Measurements from ENCODE around the gene PATL1. TPM values are rescaled to one million over a fixed set of nuclear protein-coding genes. Genes with fewer than 3 reads are reported as not detected.
"Not testable (repeated sequence)": the region's sequence is repeated elsewhere in the genome, so short reads cannot be mapped to it uniquely, and the experiment has no call there.

PATL1 gene
- total RNA-seq, 1 donor from 2014 or later: 17.3 TPM

- peaks cover 2% of the 10 kb centered on the region for H3K27me3 Mint-ChIP-seq (ENCODE audit: unreplicated experiment)
- H3K4me3 Mint-ChIP-seq (ENCODE audit: unreplicated experiment): no peak overlapping the region
These were observed 29.7 kb upstream of the PATL1 start for GRCh38 chr11:59698506-59698905.

DNA sequence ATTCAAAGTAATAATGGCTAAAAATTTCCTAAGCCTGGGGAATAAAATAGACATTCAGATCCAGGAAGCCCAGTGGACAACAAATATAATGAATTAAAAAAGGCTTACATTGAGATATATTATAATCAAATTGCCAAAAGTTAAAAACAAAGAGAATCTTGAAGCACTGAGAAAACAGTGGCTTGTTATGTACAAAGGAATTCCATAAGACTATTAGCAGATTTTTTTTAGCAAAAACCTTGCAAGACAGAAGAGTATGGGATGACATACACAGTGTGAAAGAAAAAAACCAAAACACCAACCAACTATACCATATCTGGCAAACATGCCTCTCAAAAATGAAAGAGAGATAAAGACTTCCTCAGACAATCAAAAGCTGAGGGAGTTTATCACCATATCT lies 24.1 kb upstream of the PATL1 start:
- no peak for DNase-seq
- TF ChIP-seq, protein P1, sequence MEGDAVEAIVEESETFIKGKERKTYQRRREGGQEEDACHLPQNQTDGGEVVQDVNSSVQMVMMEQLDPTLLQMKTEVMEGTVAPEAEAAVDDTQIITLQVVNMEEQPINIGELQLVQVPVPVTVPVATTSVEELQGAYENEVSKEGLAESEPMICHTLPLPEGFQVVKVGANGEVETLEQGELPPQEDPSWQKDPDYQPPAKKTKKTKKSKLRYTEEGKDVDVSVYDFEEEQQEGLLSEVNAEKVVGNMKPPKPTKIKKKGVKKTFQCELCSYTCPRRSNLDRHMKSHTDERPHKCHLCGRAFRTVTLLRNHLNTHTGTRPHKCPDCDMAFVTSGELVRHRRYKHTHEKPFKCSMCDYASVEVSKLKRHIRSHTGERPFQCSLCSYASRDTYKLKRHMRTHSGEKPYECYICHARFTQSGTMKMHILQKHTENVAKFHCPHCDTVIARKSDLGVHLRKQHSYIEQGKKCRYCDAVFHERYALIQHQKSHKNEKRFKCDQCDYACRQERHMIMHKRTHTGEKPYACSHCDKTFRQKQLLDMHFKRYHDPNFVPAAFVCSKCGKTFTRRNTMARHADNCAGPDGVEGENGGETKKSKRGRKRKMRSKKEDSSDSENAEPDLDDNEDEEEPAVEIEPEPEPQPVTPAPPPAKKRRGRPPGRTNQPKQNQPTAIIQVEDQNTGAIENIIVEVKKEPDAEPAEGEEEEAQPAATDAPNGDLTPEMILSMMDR (IDR thresholded peaks at IDR 0.05; ENCODE audit: partially characterized antibody, unreplicated experiment): no peak
- Mint-ChIP-seq H3K9me3 (ENCODE audit: unreplicated experiment) (peaks cover 3% of the 10 kb centered on the region), H3K36me3 (ENCODE audit: unreplicated experiment) (no peaks in the 10 kb centered on the region), H3K27me3 (ENCODE audit: unreplicated experiment) (no peaks in the 10 kb centered on the region), H3K4me3 (ENCODE audit: unreplicated experiment) (no peak overlapping the region), H3K4me1 (ENCODE audit: low read depth, unreplicated experiment) (no peaks in the 10 kb centered on the region), H3K27ac (ENCODE audit: unreplicated experiment) (no peak overlapping the region)

More at GRCh38 chr11:59698506-59698905, 29.7 kb upstream of the PATL1 start:
- Mint-ChIP-seq H3K9me3 (ENCODE audit: unreplicated experiment) (no peaks in the 10 kb centered on the region), H3K36me3 (ENCODE audit: unreplicated experiment) (no peaks in the 10 kb centered on the region), H3K4me1 (ENCODE audit: low read depth, unreplicated experiment) (no peaks in the 10 kb centered on the region), H3K27ac (ENCODE audit: unreplicated experiment) (no peak overlapping the region)
- DNase-seq: no peak
- TF ChIP-seq, protein P1 (IDR thresholded peaks at IDR 0.05; ENCODE audit: partially characterized antibody, unreplicated experiment): no peak

DNA sequence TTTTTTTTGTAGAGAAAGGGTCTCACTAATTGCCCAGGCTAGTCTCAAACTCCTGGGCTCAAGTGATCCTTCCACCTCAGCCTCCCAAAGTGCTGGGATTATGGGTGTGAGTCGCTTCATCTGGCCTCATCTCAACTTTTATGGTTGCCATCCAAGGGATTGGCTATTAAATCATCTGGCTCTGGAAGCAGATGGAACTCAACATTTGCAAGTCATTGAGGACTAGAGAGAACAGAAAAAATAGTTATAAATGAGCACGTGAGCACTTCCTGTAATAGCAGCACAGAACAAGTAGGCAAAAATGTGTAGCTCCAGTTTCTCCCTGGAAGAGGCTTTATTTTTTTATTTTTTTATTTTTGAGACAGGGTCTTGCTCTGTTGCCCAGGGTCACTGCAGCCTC lies 22.3 kb upstream of the PATL1 start:
- peaks cover 3% of the 10 kb centered on the region for H3K9me3 Mint-ChIP-seq (ENCODE audit: unreplicated experiment)
- TF ChIP-seq, protein P1 (IDR thresholded peaks at IDR 0.05; ENCODE audit: partially characterized antibody, unreplicated experiment): no peak

GRCh38 chr11:59689015-59689414 lies 20.2 kb upstream of the PATL1 start:
- H3K4me3 Mint-ChIP-seq (ENCODE audit: unreplicated experiment): no peak overlapping the region
- TF ChIP-seq, protein P1 (IDR thresholded peaks at IDR 0.05; ENCODE audit: partially characterized antibody, unreplicated experiment): no peak
- no peaks in the 10 kb centered on the region for H3K36me3 Mint-ChIP-seq (ENCODE audit: unreplicated experiment)
- H3K4me1 Mint-ChIP-seq (ENCODE audit: low read depth, unreplicated experiment): no peaks in the 10 kb centered on the region
- no peaks in the 10 kb centered on the region for H3K27me3 Mint-ChIP-seq (ENCODE audit: unreplicated experiment)
- H3K9me3 Mint-ChIP-seq (ENCODE audit: unreplicated experiment): peaks cover 5% of the 10 kb centered on the region
- DNase-seq: no peak
- H3K27ac Mint-ChIP-seq (ENCODE audit: unreplicated experiment): no peak overlapping the region

More for the DNA sequence above, 22.3 kb upstream of the PATL1 start:
- no peaks in the 10 kb centered on the region for H3K4me1 Mint-ChIP-seq (ENCODE audit: low read depth, unreplicated experiment)
- no peaks in the 10 kb centered on the region for H3K27me3 Mint-ChIP-seq (ENCODE audit: unreplicated experiment)
- H3K36me3 Mint-ChIP-seq (ENCODE audit: unreplicated experiment): no peaks in the 10 kb centered on the region
- no peak overlapping the region for H3K4me3 Mint-ChIP-seq (ENCODE audit: unreplicated experiment)
- no peak overlapping the region for H3K27ac Mint-ChIP-seq (ENCODE audit: unreplicated experiment)
- no peak for DNase-seq

DNA sequence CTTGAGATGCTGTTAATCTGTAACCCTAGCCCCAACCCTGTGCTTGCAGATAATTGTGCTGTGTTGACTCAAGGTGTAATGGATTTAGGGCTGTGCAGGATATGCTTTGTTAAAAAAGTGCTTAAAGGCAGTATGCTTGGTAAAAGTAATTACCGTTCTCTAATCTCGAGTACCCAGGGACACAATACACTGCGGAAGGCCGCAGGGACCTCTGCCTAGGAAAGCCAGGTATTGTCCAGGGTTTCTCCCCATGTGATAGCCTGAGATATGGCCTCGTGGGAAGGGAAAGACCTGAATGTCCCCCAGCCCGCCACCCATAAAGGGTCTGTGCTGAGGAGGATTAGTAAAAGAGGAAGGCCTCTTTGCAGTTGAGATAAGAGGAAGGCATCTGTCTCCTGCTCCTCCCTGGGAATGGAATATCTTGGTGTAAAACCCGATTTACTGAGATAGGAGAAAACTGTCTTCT lies 12.5 kb upstream of the PATL1 start:
- not testable (repeated sequence) for H3K4me1 Mint-ChIP-seq (ENCODE audit: low read depth, unreplicated experiment); H3K36me3 Mint-ChIP-seq (ENCODE audit: unreplicated experiment); H3K9me3 Mint-ChIP-seq (ENCODE audit: unreplicated experiment); H3K27ac Mint-ChIP-seq (ENCODE audit: unreplicated experiment); H3K27me3 Mint-ChIP-seq (ENCODE audit: unreplicated experiment); H3K4me3 Mint-ChIP-seq (ENCODE audit: unreplicated experiment); DNase-seq

All from glutamatergic neuron (in vitro differentiated cells).